Caco-2 (cell line): ENCODE results near the gene NTN4. TPM values are rescaled to one million over a fixed set of nuclear protein-coding genes. Genes with fewer than 3 reads are reported as not detected.

Experiments used
- BruUV-seq: library from RNA; stranded (reverse); fragments of 400-500 nt; replicated peaks from 2 replicates; lab custom pipeline; 2021; lab: Mats Ljungman, UMichigan
- CTCF ChIA-PET: fragments of 300-600 bp; sonication (Branson Sonifier 250); formaldehyde crosslinking; loops from one replicate; lab custom pipeline; 2022; ENCODE audit warnings: antibody characterized with exemption; lab: Charles Lee
- POLR2A ChIA-PET: fragments of 300-600 bp; sonication (Branson Sonifier 250); formaldehyde crosslinking; loops from one replicate; lab custom pipeline; 2022; ENCODE audit warnings: antibody characterized with exemption; lab: Charles Lee
- DNase-seq, 2 experiments: peaks; one replicate each; pipeline versions ENCODE4 v3.0.0 to v3.0.0-alpha.2; 2020 to 2022
- H3K27me3 ChIP-seq: replicated peaks from 2 replicates; pipeline ENCODE4 v1.6.0; 2011; ENCODE audit warnings: low read length; ENCODE audit not compliant: control insufficient read depth, insufficient read depth
- H3K36me3 ChIP-seq: 2 replicates; pipeline ENCODE4 v1.5.1; 2011; ENCODE audit warnings: low read length; ENCODE audit not compliant: control insufficient read depth, insufficient read depth
- H3K4me1 ChIP-seq: fragments of 250-450 bp; sonication (Bioruptor Pico); 2 replicates; pipeline ENCODE4 v1.5.1; 2020; ENCODE audit warnings: mild to moderate bottlenecking
- H3K4me3 ChIP-seq: 2 replicates; pipeline ENCODE4 v1.5.1; 2011; ENCODE audit warnings: low read depth, mild to moderate bottlenecking, control low read depth, low read length
- H3K9me3 ChIP-seq: fragments of 250-450 bp; sonication (Bioruptor Pico); 2 replicates; pipeline ENCODE4 v1.5.1; 2020; ENCODE audit warnings: mild to moderate bottlenecking, moderate library complexity
- H3K27ac Mint-ChIP-seq: one replicate; pipeline ENCODE4 v1.8.0; 2022; ENCODE audit warnings: mixed read lengths; ENCODE audit not compliant: unreplicated experiment
- H3K27me3 Mint-ChIP-seq: one replicate; pipeline ENCODE4 v1.8.0; 2022; ENCODE audit warnings: mixed read lengths; ENCODE audit not compliant: insufficient read depth, unreplicated experiment
- H3K36me3 Mint-ChIP-seq: one replicate; pipeline ENCODE4 v1.8.0; 2022; ENCODE audit warnings: mild to moderate bottlenecking, mixed read lengths; ENCODE audit not compliant: insufficient read depth, unreplicated experiment
- H3K4me1 Mint-ChIP-seq: one replicate; pipeline ENCODE4 v1.8.0; 2022; ENCODE audit warnings: low read depth, mixed read lengths; ENCODE audit not compliant: unreplicated experiment
- H3K4me3 Mint-ChIP-seq: one replicate; pipeline ENCODE4 v1.8.0; 2022; ENCODE audit warnings: mild to moderate bottlenecking, moderate library complexity, mixed read lengths; ENCODE audit not compliant: unreplicated experiment
- H3K9me3 Mint-ChIP-seq: one replicate; pipeline ENCODE4 v1.8.0; 2022; ENCODE audit warnings: mixed read lengths; ENCODE audit not compliant: unreplicated experiment
- intact Hi-C: fragments of 100-400 bp; cut with micrococcal nuclease; formaldehyde crosslinking; loops from one replicate; pipeline ENCODE4 v1.10.0; 2022; ENCODE audit not compliant: unreplicated experiment
- total RNA-seq: library from RNA; stranded (reverse); gene quantifications from 2 replicates; pipeline ENCODE4 v1.2.3, GENCODE V29; 2022
- TF ChIP-seq, protein P1 (sequence below), 2 experiments: fragments of 200-600 bp in 1 of 2; IDR thresholded peaks; 1 replicate in 1 of 2; 2 replicates in 1 of 2; pipeline versions ENCODE4 v1.5.1 to v1.8.0; 2011 to 2022; ENCODE audit warnings: antibody characterized with exemption in 1 of 2, control low read depth in 1 of 2, inconsistent platforms in 1 of 2, low read depth in 1 of 2, low read length in 1 of 2, mild to moderate bottlenecking in 1 of 2, moderate library complexity in 1 of 2; ENCODE audit not compliant: insufficient read depth in 1 of 2, severe bottlenecking in 1 of 2, unreplicated experiment in 1 of 2

NTN4 gene
- total RNA-seq, 1 experiment from 2014 or later, result 54.1 TPM

GRCh38 chr12:95637010-95637409 lies 153.6 kb downstream of the NTN4 start:
- no TSS peak for BruUV-seq
- H3K27ac Mint-ChIP-seq, result no peak overlapping the region
- H3K4me3 ChIP-seq, result no peak overlapping the region
- POLR2A ChIA-PET, result no interaction called here
- H3K4me1 Mint-ChIP-seq, result peaks cover 10% of the 10 kb centered on the region
- H3K36me3 ChIP-seq, result no peaks in the 10 kb centered on the region
- H3K9me3 ChIP-seq, result no peaks in the 10 kb centered on the region
- TF ChIP-seq, protein P1, sequence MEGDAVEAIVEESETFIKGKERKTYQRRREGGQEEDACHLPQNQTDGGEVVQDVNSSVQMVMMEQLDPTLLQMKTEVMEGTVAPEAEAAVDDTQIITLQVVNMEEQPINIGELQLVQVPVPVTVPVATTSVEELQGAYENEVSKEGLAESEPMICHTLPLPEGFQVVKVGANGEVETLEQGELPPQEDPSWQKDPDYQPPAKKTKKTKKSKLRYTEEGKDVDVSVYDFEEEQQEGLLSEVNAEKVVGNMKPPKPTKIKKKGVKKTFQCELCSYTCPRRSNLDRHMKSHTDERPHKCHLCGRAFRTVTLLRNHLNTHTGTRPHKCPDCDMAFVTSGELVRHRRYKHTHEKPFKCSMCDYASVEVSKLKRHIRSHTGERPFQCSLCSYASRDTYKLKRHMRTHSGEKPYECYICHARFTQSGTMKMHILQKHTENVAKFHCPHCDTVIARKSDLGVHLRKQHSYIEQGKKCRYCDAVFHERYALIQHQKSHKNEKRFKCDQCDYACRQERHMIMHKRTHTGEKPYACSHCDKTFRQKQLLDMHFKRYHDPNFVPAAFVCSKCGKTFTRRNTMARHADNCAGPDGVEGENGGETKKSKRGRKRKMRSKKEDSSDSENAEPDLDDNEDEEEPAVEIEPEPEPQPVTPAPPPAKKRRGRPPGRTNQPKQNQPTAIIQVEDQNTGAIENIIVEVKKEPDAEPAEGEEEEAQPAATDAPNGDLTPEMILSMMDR (IDR thresholded peaks at IDR 0.05; ENCODE audit: insufficient read depth in 1 of 2, low read depth in 1 of 2, low read length in 1 of 2, severe bottlenecking in 1 of 2, unreplicated experiment in 1 of 2), result no peak
- H3K4me1 ChIP-seq, result peaks cover 8% of the 10 kb centered on the region
- no peaks in the 10 kb centered on the region for H3K27me3 ChIP-seq
- H3K4me3 Mint-ChIP-seq, result no peak overlapping the region
- H3K9me3 Mint-ChIP-seq, result no peaks in the 10 kb centered on the region
- intact Hi-C loops, result no loop called here
- no peaks in the 10 kb centered on the region for H3K36me3 Mint-ChIP-seq
- H3K27me3 Mint-ChIP-seq, result no peaks in the 10 kb centered on the region
- DNase-seq, result no peak
- CTCF ChIA-PET, result no interaction called here

GRCh38 chr12:95634622-95635621 lies 155.6 kb downstream of the NTN4 start:
- H3K36me3 Mint-ChIP-seq, result no peaks in the 10 kb centered on the region
- TF ChIP-seq, protein P1 (IDR thresholded peaks at IDR 0.05; ENCODE audit: insufficient read depth in 1 of 2, low read depth in 1 of 2, low read length in 1 of 2, severe bottlenecking in 1 of 2, unreplicated experiment in 1 of 2), result no peak
- H3K4me3 ChIP-seq, result no peak overlapping the region
- intact Hi-C loops, result no loop called here
- H3K4me1 Mint-ChIP-seq, result peaks cover 10% of the 10 kb centered on the region
- H3K9me3 ChIP-seq, result no peaks in the 10 kb centered on the region
- no peaks in the 10 kb centered on the region for H3K9me3 Mint-ChIP-seq
- no peak for DNase-seq
- H3K27ac Mint-ChIP-seq, result no peak overlapping the region
- CTCF ChIA-PET, result no interaction called here
- H3K27me3 Mint-ChIP-seq, result no peaks in the 10 kb centered on the region
- no TSS peak for BruUV-seq
- H3K27me3 ChIP-seq, result no peaks in the 10 kb centered on the region
- POLR2A ChIA-PET, result no interaction called here
- peaks cover 8% of the 10 kb centered on the region for H3K4me1 ChIP-seq
- no peaks in the 10 kb centered on the region for H3K36me3 ChIP-seq
- no peak overlapping the region for H3K4me3 Mint-ChIP-seq

- no peaks in the 10 kb centered on the region for H3K9me3 Mint-ChIP-seq
- no peaks in the 10 kb centered on the region for H3K9me3 ChIP-seq
- H3K4me3 ChIP-seq, result no peak overlapping the region
- H3K4me1 ChIP-seq, result peaks cover 8% of the 10 kb centered on the region
- no peak for DNase-seq
- CTCF ChIA-PET, result no interaction called here
- no peaks in the 10 kb centered on the region for H3K36me3 Mint-ChIP-seq
- H3K27me3 ChIP-seq, result no peaks in the 10 kb centered on the region
- H3K4me3 Mint-ChIP-seq, result no peak overlapping the region
- H3K27ac Mint-ChIP-seq, result no peak overlapping the region
- TF ChIP-seq, protein P1 (IDR thresholded peaks at IDR 0.05; ENCODE audit: insufficient read depth in 1 of 2, low read depth in 1 of 2, low read length in 1 of 2, severe bottlenecking in 1 of 2, unreplicated experiment in 1 of 2), result no peak
- intact Hi-C loops, result no loop called here
- POLR2A ChIA-PET, result no interaction called here
- BruUV-seq, result no TSS peak
- peaks cover 10% of the 10 kb centered on the region for H3K4me1 Mint-ChIP-seq
- no peaks in the 10 kb centered on the region for H3K27me3 Mint-ChIP-seq
- no peaks in the 10 kb centered on the region for H3K36me3 ChIP-seq
Measured at GRCh38 chr12:95633732-95634465, 156.7 kb downstream of the NTN4 start.
